HG02884 (cell line): Measurements from ENCODE around the gene NXT2.
"Not testable (repeated sequence)": the region's sequence is repeated elsewhere in the genome, so short reads cannot be mapped to it uniquely, and the experiment has no call there.

Experiments
- ATAC-seq: cut with Tn5 transposase; IDR thresholded peaks from one replicate; pipeline ENCODE4 v1.9.1; 2021; ENCODE audit warnings: mild to moderate bottlenecking, moderate library complexity; ENCODE audit not compliant: unreplicated experiment

Gene NXT2

GRCh38 chrX:109536439-109537323 lies at the start of gene NXT2:
NXT2 (plus strand) TSS chrX:109536844; CDS start chrX:109537007, 163 bp downstream.
- peak; percentile 93 for ATAC-seq

GRCh38 chrX:109487640-109488039 lies 49.0 kb upstream of the NXT2 start:
- ATAC-seq, result peak; percentile 77

GRCh38 chrX:109489174-109489573 lies 47.5 kb upstream of the NXT2 start:
- no peak for ATAC-seq

GRCh38 chrX:109498434-109498833 lies 38.2 kb upstream of the NXT2 start:
- no peak for ATAC-seq

- ATAC-seq, result no peak
Measured at GRCh38 chrX:109501176-109501575, 35.5 kb upstream of the NXT2 start.

GRCh38 chrX:109508915-109509314 lies 27.7 kb upstream of the NXT2 start:
- no peak for ATAC-seq

- ATAC-seq, result no peak
Measured at GRCh38 chrX:109511113-109511512, 25.5 kb upstream of the NXT2 start.

GRCh38 chrX:109519001-109519400 lies 17.6 kb upstream of the NXT2 start:
- ATAC-seq, result no peak

- ATAC-seq, result no peak
Measured at GRCh38 chrX:109533005-109533404, 3.6 kb upstream of the NXT2 start.

GRCh38 chrX:109533631-109534030 lies 3.0 kb upstream of the NXT2 start:
- no peak for ATAC-seq

- no peak for ATAC-seq
Measured at GRCh38 chrX:109534933-109535332, 1.7 kb upstream of the NXT2 start.

- no peak for ATAC-seq
Measured at GRCh38 chrX:109535578-109535977, 1.1 kb upstream of the NXT2 start.

- peak; percentile 10 for ATAC-seq
Measured at GRCh38 chrX:109537324-109537665, 651 bp downstream of the NXT2 start.

- not testable (repeated sequence) for ATAC-seq
Measured at GRCh38 chrX:109539007-109539406, 2.4 kb downstream of the NXT2 start.

- no peak for ATAC-seq
Measured at GRCh38 chrX:109553862-109554261, 17.2 kb downstream of the NXT2 start.

- not testable (repeated sequence) for ATAC-seq
Measured at GRCh38 chrX:109576083-109576482, 39.4 kb downstream of the NXT2 start.

- no peak for ATAC-seq
Measured at GRCh38 chrX:109577055-109577454, 40.4 kb downstream of the NXT2 start.

GRCh38 chrX:109578916-109579315 lies 42.3 kb downstream of the NXT2 start:
- ATAC-seq, result no peak

- no peak for ATAC-seq
Measured at GRCh38 chrX:109585488-109585887, 48.8 kb downstream of the NXT2 start.

- no peak for ATAC-seq
Measured at GRCh38 chrX:109590176-109590575, 53.5 kb downstream of the NXT2 start.
